Inflammatory macrophage (primary cell): ENCODE data around the gene LPAR3.
"Not testable (repeated sequence)": the region's sequence is repeated elsewhere in the genome, so short reads cannot be mapped to it uniquely, and the experiment has no call there.

Experiments used
- DNase-seq, 2 donors: peaks; one replicate each; pipeline ENCODE4 v3.0.0-alpha.2; 2020 to 2022

The LPAR3 gene

GRCh38 chr1:84902727-84903126, 9.7 kb upstream of the LPAR3 start:
- not testable (repeated sequence) for DNase-seq

- DNase-seq = no peak
These were observed 7.0 kb upstream of the LPAR3 start for GRCh38 chr1:84899969-84900368.

GRCh38 chr1:84896279-84896678, 3.3 kb upstream of the LPAR3 start:
- DNase-seq = peak in 1 of 2 donors; percentile 31

- no peak for DNase-seq
These were observed 2.4 kb downstream of the LPAR3 start for GRCh38 chr1:84890566-84890965.

GRCh38 chr1:84889437-84889836, 3.6 kb downstream of the LPAR3 start:
- peak; percentile 71 to 77 for DNase-seq

GRCh38 chr1:84888753-84889152, 4.3 kb downstream of the LPAR3 start:
- no peak for DNase-seq

- DNase-seq = peak; percentile 30
These were observed 5.6 kb downstream of the LPAR3 start for GRCh38 chr1:84887261-84887934.

- no peak for DNase-seq
These were observed 7.5 kb downstream of the LPAR3 start for GRCh38 chr1:84885469-84885868.

GRCh38 chr1:84884671-84885389, 8.2 kb downstream of the LPAR3 start:
- no peak for DNase-seq

- no peak for DNase-seq
These were observed 9.7 kb downstream of the LPAR3 start for GRCh38 chr1:84883286-84883685.

GRCh38 chr1:84877592-84877991, 15.4 kb downstream of the LPAR3 start:
- no peak for DNase-seq

- no peak for DNase-seq
These were observed 16.7 kb downstream of the LPAR3 start for GRCh38 chr1:84876353-84876752.

- no peak for DNase-seq
These were observed 19.6 kb downstream of the LPAR3 start for GRCh38 chr1:84873366-84873765.

- no peak for DNase-seq
These were observed 20.2 kb downstream of the LPAR3 start for GRCh38 chr1:84872696-84873355.

- no peak for DNase-seq
These were observed 21.8 kb downstream of the LPAR3 start for GRCh38 chr1:84871181-84871580.

GRCh38 chr1:84870591-84870990, 22.4 kb downstream of the LPAR3 start:
- DNase-seq = no peak

GRCh38 chr1:84869720-84870119, 23.3 kb downstream of the LPAR3 start:
- no peak for DNase-seq

- no peak for DNase-seq
These were observed 30.2 kb downstream of the LPAR3 start for GRCh38 chr1:84862810-84863251.

- no peak for DNase-seq
These were observed 30.9 kb downstream of the LPAR3 start for GRCh38 chr1:84861988-84862644.

- peak; percentile 32 to 44 for DNase-seq
These were observed 31.5 kb downstream of the LPAR3 start for GRCh38 chr1:84861516-84861915.

- DNase-seq = no peak
These were observed 33.1 kb downstream of the LPAR3 start for GRCh38 chr1:84859866-84860265.

GRCh38 chr1:84857906-84858305, 35.1 kb downstream of the LPAR3 start:
- no peak for DNase-seq

- no peak for DNase-seq
These were observed 36.2 kb downstream of the LPAR3 start for GRCh38 chr1:84856726-84857270.
